Neural cell (in vitro differentiated cells): ENCODE measurements around the gene HOXB6. TPM values are rescaled to one million over a fixed set of nuclear protein-coding genes. Genes with fewer than 3 reads are reported as not detected.

ENCODE experiments used
- H2AFZ ChIP-seq: fragments of 200-600, 300-800 bp; sonication (generic), shearing (Covaris generic); 2 replicates; pipeline ENCODE4 v1.6.0; 2014; ENCODE audit warnings: low read depth, mild to moderate bottlenecking, antibody characterized with exemption, low read length, moderate library complexity
- H3F3A ChIP-seq: fragments of 200-600 bp; shearing (Covaris generic); 2 replicates; pipeline ENCODE4 v1.6.1; 2016; ENCODE audit warnings: mild to moderate bottlenecking, moderate library complexity, mixed read lengths, antibody characterized with exemption, low read length; ENCODE audit not compliant: insufficient read depth, poor library complexity, severe bottlenecking
- H3K27ac ChIP-seq: fragments of 200-600, 300-800 bp; sonication (generic), shearing (Covaris generic); 2 replicates; pipeline ENCODE4 v1.5.1; 2014; ENCODE audit warnings: mild to moderate bottlenecking, low read length, moderate library complexity
- H3K27me3 ChIP-seq: fragments of 300-800, 200-600 bp; sonication (generic), shearing (Covaris generic); 2 replicates; pipeline ENCODE4 v1.6.0; 2014; ENCODE audit warnings: mild to moderate bottlenecking, low read depth, low read length, moderate library complexity; ENCODE audit not compliant: insufficient read depth
- H3K36me3 ChIP-seq: fragments of 300-800, 200-600 bp; sonication (generic), shearing (Covaris generic); 2 replicates; pipeline ENCODE4 v1.5.1; 2014; ENCODE audit warnings: mild to moderate bottlenecking, antibody characterized with exemption, low read length, moderate library complexity; ENCODE audit not compliant: insufficient read depth
- H3K4me2 ChIP-seq: fragments of 300-800, 200-600 bp; sonication (generic), shearing (Covaris generic); 2 replicates; pipeline ENCODE4 v1.6.0; 2014; ENCODE audit warnings: mild to moderate bottlenecking, low read length
- H3K4me3 ChIP-seq: fragments of 300-800, 200-600 bp; sonication (generic), shearing (Covaris generic); 2 replicates; pipeline ENCODE4 v1.5.1; 2014; ENCODE audit warnings: mild to moderate bottlenecking, low read length, moderate library complexity
- H3K79me2 ChIP-seq: fragments of 200-600 bp; shearing (Covaris generic); replicated peaks from 2 replicates; pipeline ENCODE4 v1.6.0; 2014; ENCODE audit warnings: mild to moderate bottlenecking, low read length, moderate library complexity; ENCODE audit not compliant: insufficient read depth
- H3K9ac ChIP-seq: fragments of 300-800, 200-600 bp; sonication (generic), shearing (Covaris generic); 2 replicates; pipeline ENCODE4 v1.6.1; 2016; ENCODE audit warnings: mild to moderate bottlenecking, low read length, mixed read lengths
- H3K9me2 ChIP-seq: fragments of 200-600 bp; shearing (Covaris generic); 2 replicates; pipeline ENCODE4 v1.6.1; 2016; ENCODE audit warnings: mild to moderate bottlenecking, low read length, mixed read lengths; ENCODE audit not compliant: insufficient read depth
- H3K9me3 ChIP-seq: fragments of 200-600, 300-800 bp; sonication (generic), shearing (Covaris generic); 2 replicates; pipeline ENCODE4 v1.6.1; 2016; ENCODE audit warnings: mild to moderate bottlenecking, mixed run types, low read length, moderate library complexity, mixed read lengths
- H4K20me1 ChIP-seq: fragments of 200-600 bp; shearing (Covaris generic); 2 replicates; pipeline ENCODE4 v1.6.1; 2016; ENCODE audit warnings: mild to moderate bottlenecking, mixed run types; ENCODE audit not compliant: insufficient read depth
- CTCF ChIP-seq: fragments of 450-650 bp; IDR thresholded peaks from 2 replicates; pipeline ENCODE4 v1.5.1; 2014; ENCODE audit warnings: antibody characterized with exemption, mild to moderate bottlenecking, moderate library complexity; ENCODE audit not compliant: poor library complexity, severe bottlenecking
- EP300 ChIP-seq: fragments of 450-650 bp; conservative IDR thresholded peaks from 2 replicates; pipeline ENCODE4 v1.6.1; 2014; ENCODE audit warnings: antibody characterized with exemption, mild to moderate bottlenecking, moderate library complexity; ENCODE audit not compliant: poor library complexity, severe bottlenecking
- EZH2 ChIP-seq: fragments of 200-600, 300-800 bp; shearing (Covaris generic), sonication (generic); IDR thresholded peaks from 2 replicates; pipeline ENCODE4 v1.6.1; 2014; ENCODE audit warnings: antibody characterized with exemption, low read length, borderline replicate concordance, mild to moderate bottlenecking; ENCODE audit not compliant: insufficient read depth, poor library complexity, severe bottlenecking
- MXI1 ChIP-seq: fragments of 450-650 bp; conservative IDR thresholded peaks from 2 replicates; pipeline ENCODE4 v1.6.1; 2014; ENCODE audit warnings: antibody characterized with exemption, mild to moderate bottlenecking; ENCODE audit not compliant: poor library complexity, severe bottlenecking
- POLR2AphosphoS5 ChIP-seq: IDR thresholded peaks from 2 replicates; pipeline ENCODE4 v1.6.1; 2012
- RAD21 ChIP-seq: fragments of 450-650 bp; conservative IDR thresholded peaks from 2 replicates; pipeline ENCODE4 v1.6.1; 2014; ENCODE audit warnings: antibody characterized with exemption, mild to moderate bottlenecking, moderate library complexity
- REST ChIP-seq: IDR thresholded peaks from 2 replicates; pipeline ENCODE4 v1.6.1; 2012; ENCODE audit warnings: borderline replicate concordance
- SMC3 ChIP-seq: fragments of 450-650 bp; conservative IDR thresholded peaks from 2 replicates; pipeline ENCODE4 v1.6.1; 2014; ENCODE audit warnings: antibody characterized with exemption, mild to moderate bottlenecking, moderate library complexity; ENCODE audit not compliant: poor library complexity
- TAF1 ChIP-seq: IDR thresholded peaks from 2 replicates; pipeline ENCODE4 v1.6.1; 2012; ENCODE audit warnings: low read depth
- polyA plus RNA-seq: library from polyadenylated mRNA; depleted of rRNA; stranded (reverse); fragments of >200 nt; gene quantifications from 2 replicates; pipeline ENCODE4 v1.2.3, GENCODE V29; 2014

The HOXB6 gene
- polyA plus RNA-seq, 1 donor from 2014 or later: not detected

GRCh38 chr17:48630009-48630924 lies 25.5 kb upstream of the HOXB6 start:
- Histone ChIP-seq H2AFZ (no peak overlapping the region), H3K4me2 (no peak overlapping the region), H3K9me3 (no peaks in the 10 kb centered on the region), H3F3A (no peaks in the 10 kb centered on the region), H3K27me3 (peaks cover 100% of the 10 kb centered on the region), H3K27ac (no peak overlapping the region), H3K4me3 (no peak overlapping the region), H3K9ac (no peak overlapping the region), H3K9me2 (no peaks in the 10 kb centered on the region), H3K36me3 (no peaks in the 10 kb centered on the region), H4K20me1 (no peaks in the 10 kb centered on the region), H3K79me2 (no peaks in the 10 kb centered on the region)
- no peak for TF ChIP-seq RAD21
- no peak for TF ChIP-seq EP300
- no peak for TF ChIP-seq TAF1
- TF ChIP-seq CTCF: no peak
- no peak for TF ChIP-seq REST
- no peak for TF ChIP-seq SMC3
- no peak for TF ChIP-seq POLR2AphosphoS5
- no peak for TF ChIP-seq EZH2
- TF ChIP-seq MXI1: no peak

- no peak overlapping the region for H3K4me2 ChIP-seq
- no peaks in the 10 kb centered on the region for H3K9me3 ChIP-seq
- H3K27ac ChIP-seq: no peak overlapping the region
- H3K4me3 ChIP-seq: no peak overlapping the region
- no peaks in the 10 kb centered on the region for H3F3A ChIP-seq
- no peak overlapping the region for H2AFZ ChIP-seq
- H3K9ac ChIP-seq: no peak overlapping the region
- H4K20me1 ChIP-seq: no peaks in the 10 kb centered on the region
- H3K27me3 ChIP-seq: peaks cover 100% of the 10 kb centered on the region
- no peaks in the 10 kb centered on the region for H3K79me2 ChIP-seq
- no peaks in the 10 kb centered on the region for H3K36me3 ChIP-seq
- no peaks in the 10 kb centered on the region for H3K9me2 ChIP-seq
- no peak for TF ChIP-seq EP300
- no peak for TF ChIP-seq CTCF
- no peak for TF ChIP-seq REST
- no peak for TF ChIP-seq SMC3
- no peak for TF ChIP-seq MXI1
- no peak for TF ChIP-seq EZH2
- TF ChIP-seq POLR2AphosphoS5: no peak
- TF ChIP-seq TAF1: no peak
- no peak for TF ChIP-seq RAD21
Measured at GRCh38 chr17:48629411-48629759, 24.6 kb upstream of the HOXB6 start.
